CD4-positive, alpha-beta T cell treated with Interleukin-17A for 1 hour (primary cell): ENCODE measurements around the gene ATP2B2.

Experiments used
- DNase-seq: peaks from one replicate; pipeline ENCODE4 v3.0.0-alpha.2; 2020

ATP2B2 gene

GRCh38 chr3:10447110-10447509 lies 58.3 kb downstream of the ATP2B2 start:
- no peak for DNase-seq

GRCh38 chr3:10445561-10446175 lies 59.7 kb downstream of the ATP2B2 start:
- no peak for DNase-seq

- no peak for DNase-seq
Observed at GRCh38 chr3:10444511-10444910, 60.9 kb downstream of the ATP2B2 start.

GRCh38 chr3:10444110-10444429 lies 61.3 kb downstream of the ATP2B2 start:
- DNase-seq: no peak

GRCh38 chr3:10443272-10444109 lies 61.9 kb downstream of the ATP2B2 start:
- DNase-seq: no peak

GRCh38 chr3:10442151-10442795 lies 63.1 kb downstream of the ATP2B2 start:
- DNase-seq: no peak

- DNase-seq: no peak
Observed at GRCh38 chr3:10440684-10441083, 64.7 kb downstream of the ATP2B2 start.

GRCh38 chr3:10438902-10439610 lies 66.3 kb downstream of the ATP2B2 start:
- DNase-seq: no peak

GRCh38 chr3:10437995-10438901 lies 67.1 kb downstream of the ATP2B2 start:
- DNase-seq: no peak

- DNase-seq: peak; percentile 81
Observed at GRCh38 chr3:10437272-10437994, 68.0 kb downstream of the ATP2B2 start.

- DNase-seq: no peak
Observed at GRCh38 chr3:10435850-10436249, 69.5 kb downstream of the ATP2B2 start.

GRCh38 chr3:10434938-10435336 lies 70.4 kb downstream of the ATP2B2 start:
- DNase-seq: no peak

- DNase-seq: no peak
Observed at GRCh38 chr3:10434144-10434937, 71.0 kb downstream of the ATP2B2 start.

GRCh38 chr3:10432931-10433330 lies 72.5 kb downstream of the ATP2B2 start:
- no peak for DNase-seq

- no peak for DNase-seq
Observed at GRCh38 chr3:10432156-10432845, 73.1 kb downstream of the ATP2B2 start.

- no peak for DNase-seq
Observed at GRCh38 chr3:10430805-10431204, 74.6 kb downstream of the ATP2B2 start.

GRCh38 chr3:10428406-10429091 lies 76.8 kb downstream of the ATP2B2 start:
- DNase-seq: no peak

GRCh38 chr3:10426346-10427220 lies 78.8 kb downstream of the ATP2B2 start:
- DNase-seq: no peak
